GM23338 (cell line): ENCODE results near the gene ORAI1. TPM values are rescaled to one million over a fixed set of nuclear protein-coding genes. Genes with fewer than 3 reads are reported as not detected.

Experiments
- ATAC-seq: fragments of 200-7000 bp; cut with Tn5 transposase; 3 replicates; pipeline ENCODE4 v1.9.1; 2020
- DNase-seq: peaks from one replicate; pipeline ENCODE4 v3.0.0-alpha.2; 2015; ENCODE audit warnings: low spot score
- H2AFZ ChIP-seq: fragments of 200-600 bp; sonication (generic); 2 replicates; pipeline ENCODE4 v1.8.0; 2016; ENCODE audit warnings: antibody characterized with exemption, mild to moderate bottlenecking, moderate library complexity
- H3F3A ChIP-seq: fragments of 200-600 bp; sonication (generic); replicated peaks from 2 replicates; pipeline ENCODE4 v1.8.0; 2017; ENCODE audit warnings: antibody characterized with exemption, mixed run types, low read depth
- H3K27ac ChIP-seq: fragments of 200-600 bp; sonication (generic); 2 replicates; pipeline ENCODE4 v1.6.1; 2016; ENCODE audit warnings: low read depth
- H3K27me3 ChIP-seq: fragments of 200-600 bp; sonication (generic); 2 replicates; pipeline ENCODE4 v1.8.0; 2016; ENCODE audit warnings: mild to moderate bottlenecking, mixed run types, moderate library complexity; ENCODE audit not compliant: insufficient read depth
- H3K36me3 ChIP-seq: fragments of 200-600 bp; sonication (generic); 2 replicates; pipeline ENCODE4 v1.8.0; 2016; ENCODE audit warnings: mild to moderate bottlenecking; ENCODE audit not compliant: insufficient read depth
- H3K4me1 ChIP-seq: fragments of 200-600 bp; sonication (generic); 2 replicates; pipeline ENCODE4 v1.8.0; 2016; ENCODE audit warnings: mild to moderate bottlenecking, moderate library complexity; ENCODE audit not compliant: insufficient read depth
- H3K4me2 ChIP-seq: fragments of 200-600 bp; sonication (generic); 2 replicates; pipeline ENCODE4 v1.7.1; 2017; ENCODE audit warnings: mixed run types
- H3K4me3 ChIP-seq: fragments of 200-600 bp; sonication (generic); 2 replicates; pipeline ENCODE4 v1.6.1; 2016; ENCODE audit warnings: mixed run types
- H3K79me2 ChIP-seq: fragments of 200-600 bp; sonication (generic); replicated peaks from 2 replicates; pipeline ENCODE4 v1.8.0; 2017; ENCODE audit warnings: mild to moderate bottlenecking; ENCODE audit not compliant: insufficient read depth
- H3K9me2 ChIP-seq: fragments of 200-600 bp; sonication (generic); 2 replicates; pipeline ENCODE4 v1.8.0; 2017; ENCODE audit not compliant: insufficient read depth
- H4K20me1 ChIP-seq: fragments of 200-600 bp; sonication (generic); replicated peaks from 2 replicates; pipeline ENCODE4 v1.8.0; 2017; ENCODE audit warnings: mild to moderate bottlenecking; ENCODE audit not compliant: insufficient read depth
- H3K27ac Mint-ChIP-seq: 2 replicates; pipeline ENCODE4 v1.8.0; 2020; ENCODE audit warnings: inconsistent platforms, mild to moderate bottlenecking, moderate library complexity, mixed read lengths
- H3K27me3 Mint-ChIP-seq: 3 replicates; pipeline ENCODE4 v1.8.0; 2022; ENCODE audit warnings: low read depth, mild to moderate bottlenecking, moderate library complexity, mixed read lengths, inconsistent platforms; ENCODE audit not compliant: insufficient read depth, poor library complexity
- H3K36me3 Mint-ChIP-seq: 3 replicates; pipeline ENCODE4 v1.8.0; 2021; ENCODE audit warnings: low read depth, mild to moderate bottlenecking, inconsistent platforms, moderate library complexity, mixed read lengths
- H3K4me1 Mint-ChIP-seq: 3 replicates; pipeline ENCODE4 v1.8.0; 2020; ENCODE audit warnings: mild to moderate bottlenecking, inconsistent platforms, mixed read lengths
- H3K4me3 Mint-ChIP-seq: 3 replicates; pipeline ENCODE4 v1.8.0; 2021; ENCODE audit warnings: moderate library complexity, mild to moderate bottlenecking, inconsistent platforms, mixed read lengths
- H3K9me3 Mint-ChIP-seq: 3 replicates; pipeline ENCODE4 v1.8.0; 2020; ENCODE audit warnings: moderate library complexity, mild to moderate bottlenecking, inconsistent platforms, mixed read lengths
- CREB1 ChIP-seq: fragments of 250-450 bp; sonication (Bioruptor Pico); IDR thresholded peaks from 2 replicates; pipeline ENCODE4 v1.5.0; 2020; ENCODE audit warnings: low read depth, mild to moderate bottlenecking, moderate library complexity
- EZH2 ChIP-seq: fragments of 200-600 bp; sonication (generic); IDR thresholded peaks from one replicate; pipeline ENCODE4 v1.8.0; 2017; ENCODE audit warnings: antibody characterized with exemption, mild to moderate bottlenecking, low read depth; ENCODE audit not compliant: unreplicated experiment
- EZH2phosphoT487 ChIP-seq: fragments of 200-600 bp; sonication (generic); IDR thresholded peaks from one replicate; pipeline ENCODE4 v1.8.1; 2018; ENCODE audit warnings: antibody characterized with exemption; ENCODE audit not compliant: unreplicated experiment
- JUNB ChIP-seq: IDR thresholded peaks from one replicate; pipeline ENCODE4 v1.6.1; 2016; ENCODE audit warnings: antibody characterized with exemption; ENCODE audit not compliant: unreplicated experiment
- POLR2AphosphoS5 ChIP-seq: IDR thresholded peaks from 2 replicates; pipeline ENCODE4 v1.6.1; 2016; ENCODE audit warnings: antibody characterized with exemption, low read depth
- STAT1 ChIP-seq: IDR thresholded peaks from one replicate; pipeline ENCODE4 v1.6.1; 2016; ENCODE audit warnings: antibody characterized with exemption; ENCODE audit not compliant: unreplicated experiment
- ZNF331 ChIP-seq: fragments of 250-450 bp; sonication (Bioruptor Pico); IDR thresholded peaks from 2 replicates; pipeline ENCODE4 v1.5.0; 2020; ENCODE audit warnings: low read depth, mild to moderate bottlenecking, moderate library complexity
- polyA plus RNA-seq: library from polyadenylated mRNA; unstranded; fragments of >200 nt; fragmentation: Nextera tagmentation; extraction: Ambion mirVana; gene quantifications from 2 replicates; pipeline ENCODE4 v1.2.1, GENCODE V29; 2016
- total RNA-seq: library from RNA; depleted of rRNA; stranded (reverse); fragments of >200 nt; shearing (Covaris generic); gene quantifications from 2 replicates; pipeline ENCODE4 v1.2.3, GENCODE V29; 2014
- TF ChIP-seq, protein P1 (sequence below), 2 experiments: fragments of 200-600 bp in 1 of 2; sonication (generic) in 1 of 2; conservative IDR thresholded peaks; 2 replicates each; pipeline versions ENCODE4 v1.5.1 to v1.6.1; 2016 to 2017; ENCODE audit warnings: antibody characterized with exemption in 2 of 2, low read depth in 2 of 2, mild to moderate bottlenecking in 2 of 2, moderate library complexity in 1 of 2
- TF ChIP-seq, protein P2 (sequence below): IDR thresholded peaks from one replicate; pipeline ENCODE4 v1.6.1; 2018; ENCODE audit warnings: antibody characterized with exemption; ENCODE audit not compliant: unreplicated experiment

Gene ORAI1
- total and polyA plus RNA-seq, 2 experiments from 2014 or later, result 23.7 to 32.0 TPM

DNA sequence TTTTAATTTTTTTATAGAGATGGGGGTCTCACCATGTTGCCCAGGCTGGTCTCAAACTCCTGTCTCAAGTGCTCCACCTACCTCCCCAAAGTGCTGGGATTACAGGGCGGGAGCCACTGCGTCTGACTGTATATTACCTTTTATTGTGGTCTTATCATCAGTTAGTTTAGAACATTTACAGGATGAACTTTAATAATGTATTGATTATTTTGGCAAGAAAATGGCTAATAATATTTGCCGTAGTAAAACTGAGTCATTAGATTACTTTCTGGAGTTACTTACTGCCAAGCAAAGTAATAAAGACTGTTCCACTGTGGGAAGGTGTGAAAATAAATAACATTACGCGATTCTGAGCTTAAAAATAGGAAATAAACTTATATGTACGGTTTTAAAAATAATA is 23.6 kb upstream of the ORAI1 start:
- H3K27me3 ChIP-seq, result no peaks in the 10 kb centered on the region
- no peaks in the 10 kb centered on the region for H3K4me1 ChIP-seq
- no peak for ATAC-seq
- Mint-ChIP-seq H3K9me3 (peaks cover 2% of the 10 kb centered on the region; the same call in 2 of the 3 replicates), H3K27me3 (peaks cover 1% of the 10 kb centered on the region), H3K4me3 (no peak overlapping the region), H3K36me3 (no peaks in the 10 kb centered on the region), H3K4me1 (no peaks in the 10 kb centered on the region), H3K27ac (no peak overlapping the region)
- H4K20me1 ChIP-seq, result no peaks in the 10 kb centered on the region
- H3K9me2 ChIP-seq, result no peaks in the 10 kb centered on the region
- no peaks in the 10 kb centered on the region for H3K79me2 ChIP-seq
- DNase-seq, result no peak
- no peak overlapping the region for H2AFZ ChIP-seq
- H3K36me3 ChIP-seq, result no peaks in the 10 kb centered on the region
- H3K4me2 ChIP-seq, result no peak overlapping the region
- no peak for TF ChIP-seq ZNF331 (CRISPR knock-in tag)
- TF ChIP-seq, protein P1, sequence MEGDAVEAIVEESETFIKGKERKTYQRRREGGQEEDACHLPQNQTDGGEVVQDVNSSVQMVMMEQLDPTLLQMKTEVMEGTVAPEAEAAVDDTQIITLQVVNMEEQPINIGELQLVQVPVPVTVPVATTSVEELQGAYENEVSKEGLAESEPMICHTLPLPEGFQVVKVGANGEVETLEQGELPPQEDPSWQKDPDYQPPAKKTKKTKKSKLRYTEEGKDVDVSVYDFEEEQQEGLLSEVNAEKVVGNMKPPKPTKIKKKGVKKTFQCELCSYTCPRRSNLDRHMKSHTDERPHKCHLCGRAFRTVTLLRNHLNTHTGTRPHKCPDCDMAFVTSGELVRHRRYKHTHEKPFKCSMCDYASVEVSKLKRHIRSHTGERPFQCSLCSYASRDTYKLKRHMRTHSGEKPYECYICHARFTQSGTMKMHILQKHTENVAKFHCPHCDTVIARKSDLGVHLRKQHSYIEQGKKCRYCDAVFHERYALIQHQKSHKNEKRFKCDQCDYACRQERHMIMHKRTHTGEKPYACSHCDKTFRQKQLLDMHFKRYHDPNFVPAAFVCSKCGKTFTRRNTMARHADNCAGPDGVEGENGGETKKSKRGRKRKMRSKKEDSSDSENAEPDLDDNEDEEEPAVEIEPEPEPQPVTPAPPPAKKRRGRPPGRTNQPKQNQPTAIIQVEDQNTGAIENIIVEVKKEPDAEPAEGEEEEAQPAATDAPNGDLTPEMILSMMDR (conservative IDR thresholded peaks at IDR 0.05; ENCODE audit: low read depth in 2 of 2), result peak in 1 of 2 experiments; percentile 8; a peak in 1 of 4 replicates
- no peak overlapping the region for H3K27ac ChIP-seq
- H3K4me3 ChIP-seq, result no peak overlapping the region
- no peaks in the 10 kb centered on the region; the same call in 1 of the 2 replicates for H3F3A ChIP-seq

DNA sequence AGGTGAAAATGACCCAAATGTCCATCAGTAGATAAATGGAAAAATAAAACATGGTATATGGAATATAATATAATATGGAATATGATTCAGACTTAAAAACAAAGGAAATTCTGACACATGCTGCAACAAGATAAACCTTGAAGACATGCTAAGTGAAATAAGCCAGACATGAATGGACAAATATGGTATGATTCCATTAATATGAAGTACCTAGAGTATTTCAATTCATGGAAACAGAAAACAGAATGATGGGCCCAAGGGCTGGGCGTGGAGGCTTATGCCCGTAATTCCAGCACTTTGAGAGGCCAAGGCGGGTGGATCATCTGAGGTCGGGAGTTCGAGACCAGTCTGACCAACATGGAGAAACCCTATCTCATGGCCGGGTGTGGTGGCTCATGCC is 22.7 kb upstream of the ORAI1 start:
- Histone ChIP-seq H3K9me2 (no peaks in the 10 kb centered on the region), H3K36me3 (no peaks in the 10 kb centered on the region), H3K27ac (no peak overlapping the region), H3K4me2 (no peak overlapping the region), H4K20me1 (no peaks in the 10 kb centered on the region), H3K27me3 (no peaks in the 10 kb centered on the region), H3K4me1 (no peaks in the 10 kb centered on the region), H3K4me3 (no peak overlapping the region), H3F3A (no peaks in the 10 kb centered on the region; the same call in 1 of the 2 replicates), H3K79me2 (no peaks in the 10 kb centered on the region), H2AFZ (no peak overlapping the region)
- H3K4me1 Mint-ChIP-seq, result no peaks in the 10 kb centered on the region
- 0 out of 3 replicates have a peak, but pooled peaks cover 2% of the 10 kb centered on the region for H3K36me3 Mint-ChIP-seq
- peaks cover 1% of the 10 kb centered on the region for H3K27me3 Mint-ChIP-seq
- no peak for ATAC-seq
- H3K9me3 Mint-ChIP-seq, result peaks cover 4% of the 10 kb centered on the region; the same call in 2 of the 3 replicates
- no peak overlapping the region for H3K4me3 Mint-ChIP-seq
- TF ChIP-seq POLR2AphosphoS5, result no peak
- no peak for TF ChIP-seq EZH2
- TF ChIP-seq CREB1 (CRISPR knock-in tag), result no peak
- no peak for TF ChIP-seq STAT1
- TF ChIP-seq JUNB, result no peak
- no peak for DNase-seq
- H3K27ac Mint-ChIP-seq, result no peak overlapping the region

DNA sequence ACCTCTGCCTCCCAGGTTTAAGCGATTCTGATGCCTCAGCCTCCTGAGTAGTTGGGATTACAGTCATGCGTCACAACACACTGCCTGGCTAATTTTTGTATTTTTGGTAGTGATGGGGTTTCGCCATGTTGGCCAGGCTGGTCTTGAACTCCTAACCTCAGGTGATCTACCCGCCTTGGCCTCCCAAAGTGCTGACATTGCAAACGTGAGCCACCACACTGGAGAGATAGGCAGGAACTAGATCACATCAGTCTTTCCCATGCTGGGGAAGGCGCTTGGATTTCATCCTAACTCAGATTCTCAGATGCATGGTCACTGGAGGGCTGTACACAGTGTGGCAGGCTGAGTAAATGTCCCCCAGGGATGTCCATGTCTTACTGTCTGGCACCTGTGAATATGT is 18.0 kb upstream of the ORAI1 start:
- Histone ChIP-seq H3K4me3 (no peak overlapping the region), H3K4me1 (peaks cover 13% of the 10 kb centered on the region), H4K20me1 (no peaks in the 10 kb centered on the region), H3K79me2 (no peaks in the 10 kb centered on the region), H3K4me2 (no peak overlapping the region), H3K9me2 (no peaks in the 10 kb centered on the region), H3K27ac (no peak overlapping the region), H2AFZ (no peak overlapping the region), H3F3A (0 out of 2 replicates have a peak, but pooled peaks cover 6% of the 10 kb centered on the region), H3K27me3 (no peaks in the 10 kb centered on the region), H3K36me3 (no peaks in the 10 kb centered on the region)
- peaks cover 10% of the 10 kb centered on the region for H3K27me3 Mint-ChIP-seq
- no peak for DNase-seq
- H3K36me3 Mint-ChIP-seq, result peaks cover 3% of the 10 kb centered on the region; the same call in 1 of the 3 replicates
- H3K4me3 Mint-ChIP-seq, result no peak overlapping the region
- peaks cover 11% of the 10 kb centered on the region for H3K4me1 Mint-ChIP-seq
- H3K27ac Mint-ChIP-seq, result no peak overlapping the region
- peaks cover 5% of the 10 kb centered on the region; the same call in 2 of the 3 replicates for H3K9me3 Mint-ChIP-seq
- ATAC-seq, result no peak
- no peak for TF ChIP-seq ZNF331 (CRISPR knock-in tag)
- TF ChIP-seq, protein P2, sequence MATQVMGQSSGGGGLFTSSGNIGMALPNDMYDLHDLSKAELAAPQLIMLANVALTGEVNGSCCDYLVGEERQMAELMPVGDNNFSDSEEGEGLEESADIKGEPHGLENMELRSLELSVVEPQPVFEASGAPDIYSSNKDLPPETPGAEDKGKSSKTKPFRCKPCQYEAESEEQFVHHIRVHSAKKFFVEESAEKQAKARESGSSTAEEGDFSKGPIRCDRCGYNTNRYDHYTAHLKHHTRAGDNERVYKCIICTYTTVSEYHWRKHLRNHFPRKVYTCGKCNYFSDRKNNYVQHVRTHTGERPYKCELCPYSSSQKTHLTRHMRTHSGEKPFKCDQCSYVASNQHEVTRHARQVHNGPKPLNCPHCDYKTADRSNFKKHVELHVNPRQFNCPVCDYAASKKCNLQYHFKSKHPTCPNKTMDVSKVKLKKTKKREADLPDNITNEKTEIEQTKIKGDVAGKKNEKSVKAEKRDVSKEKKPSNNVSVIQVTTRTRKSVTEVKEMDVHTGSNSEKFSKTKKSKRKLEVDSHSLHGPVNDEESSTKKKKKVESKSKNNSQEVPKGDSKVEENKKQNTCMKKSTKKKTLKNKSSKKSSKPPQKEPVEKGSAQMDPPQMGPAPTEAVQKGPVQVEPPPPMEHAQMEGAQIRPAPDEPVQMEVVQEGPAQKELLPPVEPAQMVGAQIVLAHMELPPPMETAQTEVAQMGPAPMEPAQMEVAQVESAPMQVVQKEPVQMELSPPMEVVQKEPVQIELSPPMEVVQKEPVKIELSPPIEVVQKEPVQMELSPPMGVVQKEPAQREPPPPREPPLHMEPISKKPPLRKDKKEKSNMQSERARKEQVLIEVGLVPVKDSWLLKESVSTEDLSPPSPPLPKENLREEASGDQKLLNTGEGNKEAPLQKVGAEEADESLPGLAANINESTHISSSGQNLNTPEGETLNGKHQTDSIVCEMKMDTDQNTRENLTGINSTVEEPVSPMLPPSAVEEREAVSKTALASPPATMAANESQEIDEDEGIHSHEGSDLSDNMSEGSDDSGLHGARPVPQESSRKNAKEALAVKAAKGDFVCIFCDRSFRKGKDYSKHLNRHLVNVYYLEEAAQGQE, result no peak
- no peak for TF ChIP-seq STAT1
- no peak for TF ChIP-seq EZH2phosphoT487
- no peak for TF ChIP-seq POLR2AphosphoS5
